ENCODE results near the gene ST3GAL6. TPM values are rescaled to one million over a fixed set of nuclear protein-coding genes. Genes with fewer than 3 reads are reported as not detected.
"Not testable (repeated sequence)": the region's sequence is repeated elsewhere in the genome, so short reads cannot be mapped to it uniquely, and the experiment has no call there.

Gene ST3GAL6
- total RNA-seq, 1 experiment from 2014 or later = 6.6 TPM

- DNase-seq = peak; percentile 17
Measured at GRCh38 chr3:98812851-98813374, 49.8 kb downstream of the ST3GAL6 start.

DNA sequence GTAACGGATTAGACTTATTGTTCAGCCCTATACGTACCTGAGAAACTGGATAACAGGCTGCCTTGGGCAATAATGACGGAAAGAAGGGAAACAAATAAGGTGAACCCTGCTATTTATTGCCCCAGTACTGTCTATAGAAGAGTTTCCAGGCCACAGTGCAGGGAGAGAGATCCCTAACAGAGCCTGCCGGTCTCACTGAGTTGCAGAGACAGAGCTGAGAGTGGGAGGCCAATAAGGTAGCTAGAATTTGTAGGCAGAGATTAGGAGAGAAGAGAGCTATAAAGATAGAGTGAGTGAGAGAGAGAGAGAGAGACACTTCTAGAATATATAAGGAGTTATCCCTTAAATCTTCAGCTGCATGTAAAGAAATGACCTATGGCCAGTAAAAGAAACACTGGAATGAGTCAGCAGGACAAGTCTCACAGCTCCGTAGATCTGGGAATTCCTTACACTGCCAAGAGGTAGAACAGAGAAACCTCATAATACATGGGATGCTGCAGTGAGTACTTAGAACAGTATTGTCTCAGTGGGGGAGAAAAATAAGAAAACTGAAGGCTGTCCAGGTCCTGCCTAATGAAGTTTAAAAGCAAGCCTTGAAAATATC, 51.8 kb downstream of the ST3GAL6 start:
- Histone ChIP-seq H3K27me3 (ENCODE audit: control insufficient read depth, insufficient read depth, low read length) (no peaks in the 10 kb centered on the region), H3K4me3 (ENCODE audit: insufficient read depth, low read depth, low read length) (no peak overlapping the region), H3K36me3 (replicated peaks; ENCODE audit: control insufficient read depth, insufficient read depth, low read length) (peaks cover 3% of the 10 kb centered on the region)
- no peak for DNase-seq

More at GRCh38 chr3:98812851-98813374, 49.8 kb downstream of the ST3GAL6 start:
- H3K4me3 ChIP-seq (ENCODE audit: insufficient read depth, low read depth, low read length) = no peak overlapping the region
- H3K27me3 ChIP-seq (ENCODE audit: control insufficient read depth, insufficient read depth, low read length) = no peaks in the 10 kb centered on the region
- H3K36me3 ChIP-seq (replicated peaks; ENCODE audit: control insufficient read depth, insufficient read depth, low read length) = peaks cover 4% of the 10 kb centered on the region

- H3K27me3 ChIP-seq (ENCODE audit: control insufficient read depth, insufficient read depth, low read length) = no peaks in the 10 kb centered on the region
- peak; percentile 40 for DNase-seq
- peaks cover 1% of the 10 kb centered on the region for H3K36me3 ChIP-seq (replicated peaks; ENCODE audit: control insufficient read depth, insufficient read depth, low read length)
- no peak overlapping the region for H3K4me3 ChIP-seq (ENCODE audit: insufficient read depth, low read depth, low read length)
Measured at GRCh38 chr3:98817547-98818041, 54.5 kb downstream of the ST3GAL6 start.

DNA sequence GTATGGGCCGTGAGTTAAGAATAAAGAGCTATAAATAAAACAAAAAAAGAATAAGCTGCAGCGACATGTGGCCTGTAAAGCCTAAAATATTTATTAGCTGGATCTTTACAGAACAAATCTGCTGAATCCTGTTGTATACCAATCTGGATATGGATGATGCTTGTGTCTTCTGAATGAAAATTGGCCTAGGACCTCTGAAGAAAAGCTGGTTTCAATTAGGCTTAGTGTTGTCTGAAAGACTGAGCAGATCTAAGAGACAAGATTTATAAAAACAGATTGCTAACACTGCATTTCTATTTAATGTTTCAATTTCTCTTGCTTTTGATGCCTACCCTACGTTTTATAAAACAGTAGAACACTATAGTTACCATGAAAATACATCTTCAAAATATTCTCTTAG, 57.9 kb downstream of the ST3GAL6 start:
- DNase-seq = no peak
- Histone ChIP-seq H3K36me3 (replicated peaks; ENCODE audit: control insufficient read depth, insufficient read depth, low read length) (peaks cover 1% of the 10 kb centered on the region), H3K4me3 (ENCODE audit: insufficient read depth, low read depth, low read length) (no peak overlapping the region), H3K27me3 (ENCODE audit: control insufficient read depth, insufficient read depth, low read length) (no peaks in the 10 kb centered on the region)

DNA sequence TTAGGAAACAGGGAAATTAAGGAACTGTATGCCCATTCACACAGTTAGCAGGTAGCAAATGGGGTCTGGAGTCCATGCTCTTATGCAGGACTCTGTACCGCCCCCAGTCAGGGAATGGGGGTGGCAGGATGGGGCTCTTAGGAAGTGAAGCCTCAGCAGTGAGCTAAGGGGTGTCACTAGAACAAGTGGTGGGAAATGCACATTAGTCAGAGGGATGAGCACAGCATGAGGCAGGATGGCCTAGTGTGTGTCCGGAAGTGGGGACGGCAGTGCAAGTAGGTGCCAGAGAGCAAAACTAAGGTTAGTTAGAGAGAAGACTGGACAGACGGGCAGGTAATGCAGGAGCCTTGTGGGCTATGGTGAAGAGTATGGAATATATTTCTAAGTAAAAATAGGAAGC, 60.7 kb downstream of the ST3GAL6 start:
- Histone ChIP-seq H3K4me3 (ENCODE audit: insufficient read depth, low read depth, low read length) (no peak overlapping the region), H3K27me3 (ENCODE audit: control insufficient read depth, insufficient read depth, low read length) (no peaks in the 10 kb centered on the region), H3K36me3 (replicated peaks; ENCODE audit: control insufficient read depth, insufficient read depth, low read length) (no peaks in the 10 kb centered on the region; the same call in none of the 2 replicates)
- no peak for DNase-seq

GRCh38 chr3:98824256-98824655, 61.1 kb downstream of the ST3GAL6 start:
- DNase-seq = no peak
- Histone ChIP-seq H3K27me3 (ENCODE audit: control insufficient read depth, insufficient read depth, low read length) (no peaks in the 10 kb centered on the region), H3K4me3 (ENCODE audit: insufficient read depth, low read depth, low read length) (no peak overlapping the region), H3K36me3 (replicated peaks; ENCODE audit: control insufficient read depth, insufficient read depth, low read length) (no peaks in the 10 kb centered on the region)

DNA sequence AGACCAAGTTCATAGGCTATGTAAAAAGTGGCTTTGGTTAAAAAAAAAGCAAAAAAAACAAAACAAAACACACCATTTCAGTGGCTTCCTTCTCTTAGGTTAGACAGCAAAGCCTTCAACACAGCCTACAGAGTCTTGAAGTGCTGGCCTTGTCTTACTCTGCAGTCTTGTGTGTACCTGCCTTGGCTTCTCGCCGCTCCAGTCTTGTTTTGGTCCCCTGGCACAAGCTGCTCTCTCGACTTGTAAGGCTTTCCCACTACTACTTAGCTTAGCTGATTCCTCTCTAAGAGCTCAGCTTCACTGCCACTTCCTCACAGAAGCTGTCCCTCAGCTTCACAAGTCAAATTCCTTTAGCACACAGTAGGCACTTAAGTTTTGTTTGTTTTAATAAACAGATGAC, 63.0 kb downstream of the ST3GAL6 start:
- Histone ChIP-seq H3K36me3 (replicated peaks; ENCODE audit: control insufficient read depth, insufficient read depth, low read length) (no peaks in the 10 kb centered on the region), H3K4me3 (ENCODE audit: insufficient read depth, low read depth, low read length) (no peak overlapping the region), H3K27me3 (ENCODE audit: control insufficient read depth, insufficient read depth, low read length) (no peaks in the 10 kb centered on the region)
- no peak for DNase-seq

DNA sequence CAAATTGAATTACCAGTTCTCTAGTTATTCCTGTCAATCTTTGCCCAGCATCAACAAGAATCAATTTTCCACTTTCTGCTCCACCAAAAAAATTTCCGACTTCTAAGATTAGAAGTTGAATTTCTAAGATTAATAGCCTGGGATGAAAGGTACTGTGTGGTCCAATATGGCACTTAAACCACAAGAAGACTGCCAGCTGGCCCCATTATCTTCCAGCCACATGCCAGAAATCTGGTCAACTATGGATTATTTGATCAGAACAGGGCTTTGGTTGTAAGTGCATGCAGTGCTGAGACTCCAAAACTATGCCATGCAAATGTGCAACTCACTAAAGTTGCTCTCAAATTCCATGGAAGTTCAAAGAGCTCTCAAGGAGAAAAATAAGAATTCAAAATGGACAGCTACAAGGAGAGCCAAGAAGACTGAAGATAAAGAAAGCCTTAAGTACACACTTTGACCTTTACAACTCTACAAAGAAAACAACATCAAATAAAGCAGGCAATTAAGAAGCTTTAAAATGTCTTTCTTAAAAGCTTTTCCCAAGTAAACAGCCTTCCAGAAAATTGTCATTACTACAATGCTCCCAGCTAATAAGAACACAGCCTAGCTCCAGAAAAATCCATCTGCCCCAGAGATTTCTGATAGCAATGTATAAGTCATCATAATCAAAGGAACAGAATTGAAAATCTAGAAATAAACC, 64.2 kb downstream of the ST3GAL6 start:
- DNase-seq = no peak
- H3K36me3 ChIP-seq (replicated peaks; ENCODE audit: control insufficient read depth, insufficient read depth, low read length) = no peaks in the 10 kb centered on the region
- H3K27me3 ChIP-seq (ENCODE audit: control insufficient read depth, insufficient read depth, low read length) = no peaks in the 10 kb centered on the region
- H3K4me3 ChIP-seq (ENCODE audit: insufficient read depth, low read depth, low read length) = no peak overlapping the region

- peaks cover 2% of the 10 kb centered on the region; the same call in 1 of the 2 replicates for H3K36me3 ChIP-seq (replicated peaks; ENCODE audit: control insufficient read depth, insufficient read depth, low read length)
- DNase-seq = no peak
Measured at GRCh38 chr3:98829246-98829832, 66.2 kb downstream of the ST3GAL6 start.

GRCh38 chr3:98831060-98831459, 67.9 kb downstream of the ST3GAL6 start:
- not testable (repeated sequence) for H3K36me3 ChIP-seq (replicated peaks; ENCODE audit: control insufficient read depth, insufficient read depth, low read length); H3K27me3 ChIP-seq (ENCODE audit: control insufficient read depth, insufficient read depth, low read length); H3K4me3 ChIP-seq (ENCODE audit: insufficient read depth, low read depth, low read length); DNase-seq

More at GRCh38 chr3:98829246-98829832, 66.2 kb downstream of the ST3GAL6 start:
- Histone ChIP-seq H3K4me3 (ENCODE audit: insufficient read depth, low read depth, low read length) (no peak overlapping the region), H3K27me3 (ENCODE audit: control insufficient read depth, insufficient read depth, low read length) (no peaks in the 10 kb centered on the region)

- Histone ChIP-seq H3K4me3 (ENCODE audit: insufficient read depth, low read depth, low read length) (no peak overlapping the region), H3K36me3 (replicated peaks; ENCODE audit: control insufficient read depth, insufficient read depth, low read length) (peaks cover 1% of the 10 kb centered on the region; the same call in 1 of the 2 replicates), H3K27me3 (ENCODE audit: control insufficient read depth, insufficient read depth, low read length) (no peaks in the 10 kb centered on the region)
- DNase-seq = no peak
Measured at GRCh38 chr3:98839846-98840245, 76.7 kb downstream of the ST3GAL6 start.

- peaks cover 1% of the 10 kb centered on the region; the same call in 1 of the 2 replicates for H3K36me3 ChIP-seq (replicated peaks; ENCODE audit: control insufficient read depth, insufficient read depth, low read length)
- no peak overlapping the region for H3K4me3 ChIP-seq (ENCODE audit: insufficient read depth, low read depth, low read length)
- no peak for DNase-seq
- no peaks in the 10 kb centered on the region for H3K27me3 ChIP-seq (ENCODE audit: control insufficient read depth, insufficient read depth, low read length)
Measured at GRCh38 chr3:98843266-98843959, 80.3 kb downstream of the ST3GAL6 start.
